Transverse colon (tissue), 4 donors: ENCODE results near the gene ADGRB3. TPM values are rescaled to one million over a fixed set of nuclear protein-coding genes. Genes with fewer than 3 reads are reported as not detected.

Source experiments
- DNase-seq: peaks from one replicate; pipeline ENCODE4 v3.0.0-alpha.2; 2019
- H3K27ac ChIP-seq, 4 donors: fragments of 200-600 bp; sonication (generic); 2 replicates each; pipeline ENCODE4 v1.5.1; 2016 to 2018; ENCODE audit warnings: inconsistent platforms in 4 of 4
- H3K27me3 ChIP-seq: fragments of 200-600 bp; sonication (generic); 2 replicates; pipeline ENCODE4 v1.5.1; 2017; ENCODE audit warnings: inconsistent platforms
- H3K36me3 ChIP-seq, 4 donors: fragments of 200-600 bp; sonication (generic); 2 replicates each; pipeline ENCODE4 v1.5.1; 2017 to 2019; ENCODE audit warnings: inconsistent platforms in 4 of 4
- H3K4me1 ChIP-seq, 4 donors: fragments of 200-600 bp; sonication (generic); 2 replicates each; pipeline ENCODE4 v1.5.1; 2017 to 2020; ENCODE audit warnings: inconsistent platforms in 4 of 4
- H3K4me3 ChIP-seq, 4 donors: fragments of 200-600 bp; sonication (generic); 1 replicate in 1 of 4; 2 replicates in 3 of 4; pipeline versions ENCODE4 v1.5.1 to v1.6.1; 2017 to 2019; ENCODE audit warnings: inconsistent platforms in 4 of 4
- H3K9me3 ChIP-seq, 2 donors: fragments of 200-600 bp; sonication (generic); 2 replicates each; pipeline ENCODE4 v1.5.1; 2017 to 2019; ENCODE audit warnings: inconsistent platforms in 2 of 2
- EP300 ChIP-seq: sonication (generic); formaldehyde crosslinking; IDR thresholded peaks from one replicate; pipeline ENCODE4 v1.6.1; 2017; ENCODE audit warnings: antibody characterized with exemption, low read depth
- POLR2A ChIP-seq: fragments of 450-650 bp; IDR thresholded peaks from one replicate; pipeline ENCODE4 v1.6.1; 2016; ENCODE audit warnings: antibody characterized with exemption, mild to moderate bottlenecking, moderate library complexity
- POLR2AphosphoS5 ChIP-seq, 3 donors: sonication (generic); formaldehyde crosslinking; IDR thresholded peaks; one replicate each; pipeline ENCODE4 v1.6.1; 2016; ENCODE audit warnings: antibody characterized with exemption in 3 of 3
- WGBS, 2 donors: methylation state at CpG; one replicate each; pipeline ENCODE4 v1.1.5; 2018; ENCODE audit warnings: low coverage in 1 of 2; 5-methylcytosine and 5-hydroxymethylcytosine counted together
- in situ Hi-C, 4 donors: fragments of 200-750 bp; cut with MboI; loops; one replicate each; pipeline versions ENCODE4 v1.15.0 to v1.15.1; 2017; ENCODE audit warnings: low sequenced_read_pairs in 3 of 4, low pct_ligation_motif_present in 1 of 4, low pct_unique_long_range_greater_than_20kb in 1 of 4
- intact Hi-C: fragments of 100-400 bp; cut with DNase I; formaldehyde crosslinking; loops from one replicate; pipeline ENCODE4 v1.15.1; 2023; ENCODE audit warnings: low total_unique reads
- total RNA-seq, 4 donors: library from RNA; depleted of rRNA; stranded (reverse); fragments of >200 nt; gene quantifications; one replicate each; pipeline ENCODE4 v1.1.0, GENCODE V29; 2016
- TF ChIP-seq, protein P1 (sequence below), 5 experiments: fragments of 200-600 bp in 3 of 5; fragments of 450-650 bp in 2 of 5; sonication (generic) in 3 of 5; IDR thresholded peaks; 1 replicate in 2 of 5; 2 replicates in 3 of 5; pipeline ENCODE4 v1.5.1; 2016 to 2017; ENCODE audit warnings: antibody characterized with exemption in 5 of 5, inconsistent platforms in 3 of 5, mild to moderate bottlenecking in 2 of 5, moderate library complexity in 1 of 5

ADGRB3 gene
- total RNA-seq, 4 donors from 2014 or later, result 0.37 to 20.5 (median 2.2) TPM

GRCh38 chr6:68941345-68941744 lies 306.3 kb downstream of the ADGRB3 start:
- DNase-seq, result no peak
- Histone ChIP-seq H3K36me3 (no peaks in the 10 kb centered on the region), H3K27me3 (no peaks in the 10 kb centered on the region), H3K9me3 (no peaks in the 10 kb centered on the region), H3K4me3 (no peak overlapping the region), H3K4me1 (no peaks in the 10 kb centered on the region), H3K27ac (no peak overlapping the region)
- TF ChIP-seq, protein P1, sequence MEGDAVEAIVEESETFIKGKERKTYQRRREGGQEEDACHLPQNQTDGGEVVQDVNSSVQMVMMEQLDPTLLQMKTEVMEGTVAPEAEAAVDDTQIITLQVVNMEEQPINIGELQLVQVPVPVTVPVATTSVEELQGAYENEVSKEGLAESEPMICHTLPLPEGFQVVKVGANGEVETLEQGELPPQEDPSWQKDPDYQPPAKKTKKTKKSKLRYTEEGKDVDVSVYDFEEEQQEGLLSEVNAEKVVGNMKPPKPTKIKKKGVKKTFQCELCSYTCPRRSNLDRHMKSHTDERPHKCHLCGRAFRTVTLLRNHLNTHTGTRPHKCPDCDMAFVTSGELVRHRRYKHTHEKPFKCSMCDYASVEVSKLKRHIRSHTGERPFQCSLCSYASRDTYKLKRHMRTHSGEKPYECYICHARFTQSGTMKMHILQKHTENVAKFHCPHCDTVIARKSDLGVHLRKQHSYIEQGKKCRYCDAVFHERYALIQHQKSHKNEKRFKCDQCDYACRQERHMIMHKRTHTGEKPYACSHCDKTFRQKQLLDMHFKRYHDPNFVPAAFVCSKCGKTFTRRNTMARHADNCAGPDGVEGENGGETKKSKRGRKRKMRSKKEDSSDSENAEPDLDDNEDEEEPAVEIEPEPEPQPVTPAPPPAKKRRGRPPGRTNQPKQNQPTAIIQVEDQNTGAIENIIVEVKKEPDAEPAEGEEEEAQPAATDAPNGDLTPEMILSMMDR (IDR thresholded peaks at IDR 0.05), result no peak
- no peak for TF ChIP-seq POLR2A
- TF ChIP-seq POLR2AphosphoS5 (IDR thresholded peaks at IDR 0.05), result no peak
- no peak for TF ChIP-seq EP300
- in situ Hi-C loops (no loop called here), intact Hi-C loops (no loop called here)
- 82 to 96% methylated on average over 2 of the region's 2 CpGs for WGBS, 2 donors

- no peak overlapping the region for H3K27ac ChIP-seq
- no peaks in the 10 kb centered on the region for H3K9me3 ChIP-seq
- WGBS, 2 donors, result 68 to 84% methylated on average over 4 to 5 of the region's 5 CpGs
- no peak for DNase-seq
- no peaks in the 10 kb centered on the region for H3K4me1 ChIP-seq
- no peaks in the 10 kb centered on the region for H3K36me3 ChIP-seq
- no peaks in the 10 kb centered on the region for H3K27me3 ChIP-seq
- TF ChIP-seq, protein P1 (IDR thresholded peaks at IDR 0.05), result no peak
- no peak for TF ChIP-seq POLR2AphosphoS5 (IDR thresholded peaks at IDR 0.05)
- in situ Hi-C loops, result no loop called here
- intact Hi-C loops, result no loop called here
- H3K4me3 ChIP-seq, result no peak overlapping the region
Measured at GRCh38 chr6:68947721-68948120, 312.6 kb downstream of the ADGRB3 start.

GRCh38 chr6:68951270-68951669 lies 316.2 kb downstream of the ADGRB3 start:
- TF ChIP-seq EP300, result no peak
- no peak for TF ChIP-seq POLR2AphosphoS5 (IDR thresholded peaks at IDR 0.05)
- TF ChIP-seq POLR2A, result no peak
- TF ChIP-seq, protein P1 (IDR thresholded peaks at IDR 0.05), result no peak
- H3K27ac ChIP-seq, result no peak overlapping the region
- WGBS, 2 donors, result 56 to 59% methylated on average over 8 to 10 of the region's 10 CpGs
- in situ Hi-C loops, result loop anchor here in 1 of 4 donors (25.0 kb wide), 1 partner anchor 314 kb away; the partner anchor contains the start of gene ADGRB3
- DNase-seq, result no peak
- H3K4me1 ChIP-seq, result no peaks in the 10 kb centered on the region
- H3K36me3 ChIP-seq, result no peaks in the 10 kb centered on the region
- H3K27me3 ChIP-seq, result no peaks in the 10 kb centered on the region
- H3K9me3 ChIP-seq, result no peaks in the 10 kb centered on the region
- H3K4me3 ChIP-seq, result no peak overlapping the region
- intact Hi-C loops, result no loop called here

GRCh38 chr6:68958327-68958726 lies 323.2 kb downstream of the ADGRB3 start:
- intact Hi-C loops, result no loop called here
- Histone ChIP-seq H3K4me1 (no peaks in the 10 kb centered on the region), H3K36me3 (no peaks in the 10 kb centered on the region), H3K27ac (no peak overlapping the region), H3K4me3 (no peak overlapping the region), H3K9me3 (no peaks in the 10 kb centered on the region), H3K27me3 (no peaks in the 10 kb centered on the region)
- 52 to 63% methylated on average over 2 of the region's 2 CpGs for WGBS, 2 donors
- DNase-seq, result no peak
- in situ Hi-C loops, result loop anchor here in 1 of 4 donors (25.0 kb wide), 1 partner anchor 321 kb away; the partner anchor contains the start of gene ADGRB3
- TF ChIP-seq POLR2A (no peak), EP300 (no peak), POLR2AphosphoS5 (IDR thresholded peaks at IDR 0.05) (no peak)
- TF ChIP-seq, protein P1 (IDR thresholded peaks at IDR 0.05), result no peak
